ENCODE results near the gene RRP36. TPM values are rescaled to one million over a fixed set of nuclear protein-coding genes. Genes with fewer than 3 reads are reported as not detected.

RRP36 gene
- polyA plus RNA-seq, 1 of the 3 experiments (the other 2 are of a cell fraction) = 60.5 TPM

- no peak for TF ChIP-seq IRF3 (IDR thresholded peaks at IDR 0.05; ENCODE audit: low read depth, low read length)
Observed at GRCh38 chr6:43035495-43036194, 14.2 kb downstream of the RRP36 start (continued).

- ChIA-PET POLR2A (interaction anchor here (1.6 to 2.0 kb wide), 2 partner anchors 16 to 107 kb away, joined by 3 to 4 read pairs; partner anchors contain the start of genes CNPY3 and RRP36), CTCF (interaction anchor here (0.9 kb wide), 1 partner anchor 107 kb away, joined by 3 read pairs; no protein-coding TSS in a partner anchor)
- H3K9me2 ChIP-seq = no peaks in the 10 kb centered on the region
- WGBS (ENCODE audit: low lambda C conversion rate) = 93% methylated on average over 9 of the region's 9 CpGs
- H3K4me3 ChIP-seq (ENCODE audit: low read depth in 2 of 2, low read length in 1 of 2) = no peak overlapping the region
- H3K79me2 ChIP-seq (ENCODE audit: insufficient read depth) = no peaks in the 10 kb centered on the region
- H3K9ac ChIP-seq = no peak overlapping the region
- no peak overlapping the region for H3K4me2 ChIP-seq
- no peaks in the 10 kb centered on the region for H4K20me1 ChIP-seq (ENCODE audit: insufficient read depth)
- H3K4me1 ChIP-seq (ENCODE audit: control insufficient read depth in 1 of 2, insufficient read depth in 2 of 2, low read depth in 1 of 2, low read length in 1 of 2) = no peaks in the 10 kb centered on the region
- peaks cover 28 to 47% of the 10 kb centered on the region in 2 experiments for H3K36me3 ChIP-seq (replicated peaks in 1 of 2; ENCODE audit: control insufficient read depth in 1 of 2, insufficient read depth in 2 of 2, low read length in 1 of 2)
- H3K27me3 ChIP-seq (ENCODE audit: insufficient read depth) = no peaks in the 10 kb centered on the region
- H3K9me3 ChIP-seq = no peaks in the 10 kb centered on the region
- H3K27ac ChIP-seq (ENCODE audit: low read depth in 2 of 2, low read length in 1 of 2) = no peak overlapping the region
- TF ChIP-seq TAF1 (IDR thresholded peaks at IDR 0.05; ENCODE audit: borderline replicate concordance, low read depth, low read length) = no peak
- no peak for TF ChIP-seq EP300 (IDR thresholded peaks at IDR 0.05; ENCODE audit: borderline replicate concordance in 1 of 2, low read depth in 1 of 2, low read length in 1 of 2)
- no peak for TF ChIP-seq FOXJ3 (CRISPR knock-in tag; IDR thresholded peaks at IDR 0.05)
- TF ChIP-seq YY1 (IDR thresholded peaks at IDR 0.05; ENCODE audit: low read depth) = no peak
- TF ChIP-seq RAD21 (IDR thresholded peaks at IDR 0.05; ENCODE audit: low read length) = no peak
- no peak for TF ChIP-seq RXRA (IDR thresholded peaks at IDR 0.05; ENCODE audit: borderline replicate concordance, low read depth)
- no peak for TF ChIP-seq SIN3A (IDR thresholded peaks at IDR 0.05; ENCODE audit: borderline replicate concordance, low read depth, low read length)
- TF ChIP-seq USF1 (IDR thresholded peaks at IDR 0.05; ENCODE audit: borderline replicate concordance, low read depth) = no peak
- no peak for TF ChIP-seq MEF2A (IDR thresholded peaks at IDR 0.05; ENCODE audit: borderline replicate concordance, low read depth)
- TF ChIP-seq GATA2 (CRISPR knock-in tag; IDR thresholded peaks at IDR 0.05) = no peak
- TF ChIP-seq PBX3 (IDR thresholded peaks at IDR 0.05) = no peak
- TF ChIP-seq FOXM1 (IDR thresholded peaks at IDR 0.05; ENCODE audit: low read depth) = no peak
- no peak for TF ChIP-seq RFX5 (IDR thresholded peaks at IDR 0.05; ENCODE audit: low read length)
- H3F3A ChIP-seq (replicated peaks; ENCODE audit: insufficient read depth) = peaks cover 21% of the 10 kb centered on the region
- H2AFZ ChIP-seq (ENCODE audit: low read depth) = no peak overlapping the region
- no peak for DNase-seq
Observed at GRCh38 chr6:43036712-43037111, 15.3 kb downstream of the RRP36 start.

Measured in SK-N-SH (cell line).